Measurements from ENCODE around the gene ADCY5.
"Not testable (repeated sequence)": the region's sequence is repeated elsewhere in the genome, so short reads cannot be mapped to it uniquely, and the experiment has no call there.

Gene ADCY5

DNA sequence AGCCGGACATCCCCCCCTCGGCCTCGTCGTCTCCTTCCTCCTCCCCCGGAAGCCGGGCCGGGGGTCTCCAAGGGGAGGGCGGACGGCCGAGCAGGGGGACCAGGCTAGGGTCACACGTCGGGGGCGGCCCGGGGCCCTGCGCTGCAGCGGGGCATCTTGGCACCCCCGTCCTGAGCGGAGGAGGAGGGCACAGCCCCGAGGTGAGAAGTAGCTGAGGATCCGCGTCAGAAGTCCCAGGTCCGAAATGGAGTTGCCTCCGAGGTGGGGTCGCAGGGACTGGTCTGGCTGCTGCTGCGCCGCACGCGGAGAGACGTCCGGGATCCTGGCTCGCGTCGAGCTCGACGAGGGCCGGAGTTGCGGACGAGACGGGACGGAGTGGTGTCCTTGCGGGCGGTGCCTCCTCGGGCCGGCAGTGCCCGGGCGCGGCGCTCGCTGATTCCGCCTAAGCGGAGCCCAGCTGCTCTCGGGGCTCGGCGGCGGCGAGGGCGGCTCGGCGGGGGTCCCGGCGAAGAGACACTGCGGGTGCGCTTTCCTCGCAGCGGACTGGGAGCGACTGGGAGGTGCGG, at the start of gene ADCY5:
TSS of gene ADCY5 (minus strand) at position 555 of the 566 bp plus-strand sequence. CDS start at position 10, 545 bp downstream.
- no peak for DNase-seq

DNA sequence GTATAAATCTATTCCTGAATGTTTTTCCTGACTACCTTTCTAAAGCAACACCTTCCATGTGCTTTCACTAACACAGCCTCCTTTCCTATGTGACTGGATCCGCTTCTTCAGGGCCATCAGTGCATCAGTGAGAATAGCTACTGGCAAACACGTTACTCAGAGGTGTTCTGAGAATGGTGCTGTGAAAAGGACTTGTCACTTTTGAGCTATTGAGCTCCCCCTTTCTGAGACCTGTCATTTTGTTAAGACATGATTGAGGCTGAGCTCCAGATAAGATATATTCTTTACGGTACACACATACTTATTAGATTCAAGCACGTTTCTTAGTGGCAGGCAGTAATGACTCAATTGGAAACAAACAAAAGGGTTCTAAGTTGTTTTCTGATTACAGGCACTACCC, 45.0 kb upstream of the ADCY5 start:
- DNase-seq: no peak

- no peak for DNase-seq
These were observed 43.2 kb upstream of the ADCY5 start for GRCh38 chr3:123491966-123492587.

DNA sequence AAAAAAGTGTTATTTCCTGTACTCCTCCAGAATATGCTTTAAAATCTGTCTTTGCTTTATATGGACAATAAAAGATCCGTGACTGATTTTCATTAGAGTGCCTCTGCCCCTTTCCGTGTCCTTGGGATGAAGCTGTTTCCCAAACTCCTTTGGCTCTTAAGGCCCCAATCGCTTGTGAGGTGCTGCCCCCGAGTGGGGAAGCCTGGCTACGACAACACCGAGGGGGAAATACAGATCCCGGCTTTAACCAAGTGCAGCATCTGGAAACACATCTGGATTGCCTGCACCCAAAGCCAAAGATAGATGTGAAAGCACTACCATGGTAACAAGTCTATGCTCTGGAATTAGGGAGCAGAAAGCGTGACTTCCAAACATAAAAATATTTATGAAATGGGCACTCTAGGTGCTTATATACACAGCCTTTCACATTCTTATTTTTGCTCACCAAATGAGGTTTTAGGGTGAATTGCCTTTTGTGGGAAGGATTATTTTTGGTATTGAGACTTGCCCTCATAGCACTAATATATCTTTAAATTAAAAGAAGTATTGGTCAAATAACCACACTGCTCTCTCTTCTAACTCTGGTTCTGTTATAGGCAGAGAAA, 40.6 kb upstream of the ADCY5 start:
- DNase-seq: peak; percentile 20

DNA sequence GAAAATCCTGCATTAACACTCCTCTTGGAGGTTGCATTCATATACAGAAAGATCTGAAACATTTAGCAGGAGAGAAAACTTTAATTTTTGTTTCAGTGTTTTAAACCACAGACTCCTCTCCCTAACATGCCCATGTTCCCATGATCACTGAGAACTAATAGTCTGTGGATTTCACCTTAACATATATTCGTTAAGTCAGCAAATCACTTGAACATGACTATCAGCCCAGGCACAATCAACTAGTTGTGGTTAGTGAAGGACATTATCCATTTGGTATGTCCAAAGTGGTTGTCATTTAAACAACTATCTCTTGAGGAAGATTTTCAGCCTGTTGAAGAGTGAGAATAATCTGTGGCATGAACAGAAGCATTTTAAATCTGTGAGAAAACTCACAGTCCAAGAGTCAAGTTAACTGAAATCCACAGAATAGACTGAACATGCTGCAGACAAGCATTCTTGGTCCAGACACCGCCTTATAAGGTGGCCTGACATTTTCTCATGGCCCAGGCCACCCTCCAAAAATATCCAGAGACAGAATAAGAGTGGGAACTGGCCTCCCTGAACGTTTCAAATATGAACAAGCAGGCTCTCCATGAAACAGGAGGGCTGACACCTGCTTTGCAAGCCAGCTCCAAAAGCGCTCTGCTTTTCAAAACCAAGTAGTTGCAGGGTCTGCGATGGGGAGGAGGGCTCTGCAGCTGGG, 39.9 kb upstream of the ADCY5 start:
- DNase-seq: no peak

DNA sequence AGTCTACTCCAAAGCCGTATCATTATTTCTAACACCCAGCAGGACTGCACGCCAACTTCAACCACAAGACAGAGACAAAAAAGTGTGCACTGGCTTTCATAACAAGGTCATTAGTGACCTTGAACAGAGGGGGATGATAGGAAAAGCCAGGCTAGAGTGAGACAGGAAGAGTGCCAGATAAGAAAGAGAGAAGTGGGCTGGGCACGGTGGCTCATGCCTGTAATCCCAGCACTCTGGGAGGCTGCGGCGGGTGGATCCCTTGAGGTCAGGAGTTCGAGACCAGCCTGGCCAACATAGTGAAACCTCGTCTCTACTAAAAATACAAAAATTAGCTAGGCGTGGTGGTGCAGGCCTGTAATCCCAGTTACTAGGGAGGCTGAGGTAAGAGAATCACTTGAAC, 38.2 kb upstream of the ADCY5 start:
- not testable (repeated sequence) for DNase-seq

GRCh38 chr3:123486460-123486859, 37.6 kb upstream of the ADCY5 start:
- DNase-seq: no peak

DNA sequence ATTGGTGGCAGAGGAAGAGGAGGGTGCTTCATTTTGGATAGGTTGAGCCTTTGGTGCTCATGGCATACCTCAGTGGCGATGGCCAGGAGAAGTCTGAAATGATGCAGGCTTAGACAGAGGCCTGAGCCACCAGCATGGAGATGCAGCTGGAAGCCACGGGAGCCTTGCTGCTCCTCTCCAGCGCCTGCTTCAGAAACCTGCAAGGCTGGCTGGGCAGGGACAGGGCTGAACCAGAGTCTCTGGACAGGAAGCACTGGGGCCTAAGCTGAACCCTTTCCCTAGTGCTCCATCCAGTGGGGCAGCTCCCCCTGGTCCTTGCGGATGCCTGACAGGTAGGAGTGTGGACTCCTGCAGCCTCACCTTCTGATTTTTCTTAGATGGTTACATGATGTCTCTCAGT, 36.7 kb upstream of the ADCY5 start:
- no peak for DNase-seq

DNA sequence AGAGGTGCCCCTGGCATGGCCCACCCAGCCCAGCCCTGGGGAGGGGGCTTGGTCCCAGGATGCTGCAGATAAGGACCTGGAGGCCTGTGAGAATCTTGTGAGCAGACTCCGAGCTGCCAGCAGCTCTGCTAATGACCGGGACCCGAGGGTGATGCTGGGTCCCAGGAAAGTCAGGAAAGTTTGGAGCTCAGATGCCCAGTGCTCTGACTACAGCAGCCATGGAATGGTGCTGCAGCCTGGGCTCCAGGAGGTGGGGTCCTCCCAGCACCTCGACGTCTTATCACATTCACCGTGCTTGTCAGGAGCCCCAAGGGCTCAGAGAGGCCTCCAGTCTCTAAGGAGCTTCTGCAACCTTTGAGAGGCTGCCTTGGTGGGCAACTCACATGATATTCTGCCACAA, 34.3 kb upstream of the ADCY5 start:
- no peak for DNase-seq

- DNase-seq: no peak
These were observed 33.0 kb upstream of the ADCY5 start for GRCh38 chr3:123481722-123482457.

- DNase-seq: no peak
These were observed 32.2 kb upstream of the ADCY5 start for GRCh38 chr3:123481071-123481470.

GRCh38 chr3:123480428-123480827, 31.5 kb upstream of the ADCY5 start:
- no peak for DNase-seq

GRCh38 chr3:123479891-123480290, 31.0 kb upstream of the ADCY5 start:
- DNase-seq: no peak

DNA sequence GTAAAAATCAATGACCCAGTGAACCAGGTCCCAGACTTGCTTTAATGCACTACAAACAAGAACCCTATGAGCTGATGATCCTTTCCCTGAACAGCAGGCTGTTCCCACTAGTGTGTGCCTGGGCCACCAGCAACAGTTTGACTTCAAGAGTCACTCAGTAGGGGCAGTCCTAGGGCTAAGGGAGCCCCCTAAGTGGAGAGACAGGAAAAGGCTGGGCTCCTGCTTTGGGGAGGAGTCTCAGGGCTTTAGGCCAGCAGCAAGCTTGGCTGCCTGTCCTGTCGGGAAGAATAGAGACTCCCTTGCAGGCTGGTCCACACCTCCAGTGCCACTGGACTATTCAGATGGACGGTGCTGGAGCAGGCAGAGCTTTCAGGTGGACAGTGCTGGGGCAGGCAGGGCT, 29.4 kb upstream of the ADCY5 start:
- no peak for DNase-seq

GRCh38 chr3:123476967-123477750, 28.3 kb upstream of the ADCY5 start:
- DNase-seq: no peak

- DNase-seq: no peak
These were observed 26.9 kb upstream of the ADCY5 start for GRCh38 chr3:123475786-123476185.

DNA sequence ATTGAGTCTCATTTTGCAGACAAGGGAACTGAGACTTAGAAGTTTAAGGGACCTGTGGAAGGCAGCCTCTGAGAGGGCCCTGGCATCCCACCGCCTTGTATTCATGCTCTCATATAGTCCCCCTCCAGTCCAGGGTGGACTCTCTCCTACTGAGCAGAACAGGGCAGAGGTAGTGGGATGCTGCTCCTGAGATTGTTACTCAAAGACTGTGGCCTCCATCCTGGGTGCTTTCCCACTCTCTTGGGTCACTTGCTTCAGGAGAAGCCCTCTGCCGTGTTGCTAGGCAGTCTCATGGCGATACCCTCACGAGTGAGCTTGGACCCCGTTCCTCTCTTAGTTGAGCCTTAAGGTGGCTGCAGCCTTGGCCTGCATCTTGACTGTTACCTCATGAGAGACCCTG, 22.2 kb upstream of the ADCY5 start:
- no peak for DNase-seq

DNA sequence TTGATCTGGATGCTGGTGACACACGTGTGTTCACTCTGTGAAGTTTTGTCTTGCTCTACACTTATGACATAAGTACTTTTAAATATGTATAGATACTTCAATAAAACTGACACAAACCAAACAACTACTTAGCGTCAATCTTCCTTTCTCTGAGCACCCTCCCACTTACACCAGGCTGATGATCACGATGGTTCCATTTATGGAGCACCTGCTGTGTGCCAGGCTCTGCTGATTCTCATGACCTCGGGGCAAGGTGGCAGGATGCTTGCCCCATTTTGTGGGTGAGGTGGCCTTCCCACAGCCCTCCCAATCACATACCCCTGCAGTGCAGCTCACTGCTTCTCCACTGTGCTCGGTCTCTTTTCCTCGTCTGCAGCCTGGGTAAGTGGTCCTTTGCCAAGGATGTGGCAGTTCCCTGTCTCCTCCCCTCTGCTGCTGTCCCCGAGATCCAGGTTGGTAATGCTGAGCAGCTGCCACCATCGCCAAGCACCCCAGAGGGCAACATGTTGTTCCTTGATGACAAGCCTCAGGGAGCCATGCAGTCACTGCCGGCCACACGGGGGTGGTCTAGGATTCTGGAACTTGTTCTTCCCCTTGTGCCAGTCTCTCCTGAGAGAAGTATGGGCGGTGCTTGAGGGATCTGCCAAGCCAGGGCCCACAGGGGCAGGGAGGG, 20.6 kb upstream of the ADCY5 start:
- no peak for DNase-seq

- DNase-seq: no peak
These were observed 18.2 kb upstream of the ADCY5 start for GRCh38 chr3:123467046-123467445.

DNA sequence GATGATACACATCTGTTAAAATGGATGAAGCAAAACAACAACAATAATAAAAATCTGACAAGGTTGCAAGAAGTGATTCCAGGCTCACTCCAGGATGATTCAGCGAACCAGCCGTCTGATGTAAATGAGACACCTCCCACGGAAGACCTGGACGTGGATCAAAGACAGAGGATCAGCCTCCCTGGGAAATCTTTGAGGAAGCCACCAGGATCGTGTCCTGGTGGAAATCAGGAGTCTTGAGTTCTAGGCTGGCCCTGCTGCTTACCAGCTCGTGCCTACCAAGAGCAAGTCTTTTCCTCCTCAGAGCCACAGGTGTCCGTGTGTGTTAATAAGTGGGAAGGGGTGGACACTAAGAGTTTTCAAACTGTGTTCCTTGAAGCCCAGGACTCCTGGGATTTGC, 15.3 kb upstream of the ADCY5 start:
- no peak for DNase-seq

DNA sequence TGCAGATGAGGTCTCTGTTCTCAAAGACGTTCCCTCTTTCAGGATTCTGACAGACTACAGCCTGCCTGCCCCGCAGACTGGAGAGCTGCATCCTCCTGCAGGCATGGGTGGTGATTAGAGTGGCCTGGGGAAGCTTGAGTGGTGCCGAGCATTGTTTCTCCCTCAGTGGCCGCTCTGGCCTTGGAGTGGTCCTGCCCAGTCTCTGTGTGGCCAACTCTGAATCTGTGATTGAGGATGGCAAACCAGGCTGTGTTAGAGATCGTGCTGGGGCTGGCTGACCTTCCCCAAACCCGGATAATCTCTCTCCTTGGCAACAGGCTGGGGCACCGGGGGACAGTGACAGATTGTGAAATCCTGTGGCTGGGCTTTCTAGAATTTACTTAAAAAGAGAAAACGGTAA, 11.0 kb upstream of the ADCY5 start:
- no peak for DNase-seq

DNA sequence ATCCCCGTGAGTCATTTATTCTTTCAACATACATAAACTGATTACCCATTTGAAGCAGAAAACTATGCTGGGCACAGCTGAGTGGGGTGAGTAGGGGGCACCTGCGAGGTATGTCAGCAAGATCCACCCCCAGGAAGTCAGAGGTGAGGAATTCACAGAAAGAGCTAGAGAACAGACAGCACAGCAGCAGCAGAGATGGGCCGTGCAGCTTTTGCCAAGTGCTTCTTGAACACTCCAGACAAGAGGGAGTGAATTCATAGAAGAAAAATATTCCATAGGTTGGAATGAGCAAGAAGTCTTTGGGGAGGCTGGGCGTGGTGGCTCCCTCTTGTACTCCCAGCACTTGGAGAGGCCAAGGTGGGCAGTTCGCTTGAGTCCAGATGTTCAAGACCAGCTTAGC, 9.4 kb upstream of the ADCY5 start:
- no peak for DNase-seq

Measured in SHP77 treated with DMSO at 0.1 percent for 48 hours (cell line).